B cell (primary cell): ENCODE data around the gene RNF19B. TPM values are rescaled to one million over a fixed set of nuclear protein-coding genes. Genes with fewer than 3 reads are reported as not detected.
A peak's percentile ranks its signal among the peaks of the same experiment; 100 is the strongest.

Experiments used
- ATAC-seq: fragments of 200-7000 bp; cut with Tn5 transposase; one replicate; pipeline ENCODE4 v1.10.0; 2021; ENCODE audit warnings: low read depth, mild to moderate bottlenecking, moderate number of reproducible peaks, moderate library complexity
- CTCF ChIA-PET: fragments of 350-600 bp; sonication (Branson Sonifier 250); formaldehyde crosslinking; loops from one replicate; lab custom pipeline; 2021; ENCODE audit warnings: antibody characterized with exemption, inconsistent platforms; lab: Charles Lee
- POLR2A ChIA-PET: fragments of 350-600 bp; sonication (Branson Sonifier 250); formaldehyde crosslinking; loops from one replicate; lab custom pipeline; 2021; ENCODE audit warnings: antibody characterized with exemption; lab: Charles Lee
- DNase-seq: peaks from one replicate; pipeline ENCODE4 v3.0.0; 2013
- H2AFZ ChIP-seq: 2 replicates; pipeline ENCODE4 v1.6.1; 2012; ENCODE audit warnings: mild to moderate bottlenecking, low read depth, low read length; ENCODE audit not compliant: insufficient read depth, poor library complexity, severe bottlenecking
- H3K27ac ChIP-seq, 2 donors: 1 replicate in 1 of 2; 2 replicates in 1 of 2; pipeline ENCODE4 v1.5.1; 2012 to 2013; ENCODE audit warnings: low read length in 2 of 2, mild to moderate bottlenecking in 2 of 2, moderate library complexity in 1 of 2
- H3K27me3 ChIP-seq, 4 experiments: fragments of 200-600 bp in 1 of 4; sonication (generic) in 1 of 4; replicated peaks in 1 of 4; 1 replicate in 2 of 4; 2 replicates in 2 of 4; pipeline versions ENCODE4 v1.6.1 to v1.7.0; 2013 to 2016; ENCODE audit warnings: low read length in 3 of 4, mild to moderate bottlenecking in 2 of 4, mixed read lengths in 1 of 4, moderate library complexity in 1 of 4; ENCODE audit not compliant: insufficient read depth in 4 of 4, control insufficient read depth in 3 of 4; ENCODE audit errors: control extremely low read depth in 1 of 4
- H3K36me3 ChIP-seq, 2 experiments: replicated peaks in 1 of 2; 1 replicate in 1 of 2; 2 replicates in 1 of 2; pipeline versions ENCODE4 v1.6.1 to v1.7.1; 2013; ENCODE audit warnings: low read length in 1 of 2; ENCODE audit not compliant: insufficient read depth in 2 of 2, control insufficient read depth in 1 of 2; ENCODE audit errors: control extremely low read depth in 1 of 2, extremely low read depth in 1 of 2
- H3K4me1 ChIP-seq, 2 donors: fragments of 200-600 bp in 1 of 2; sonication (generic) in 1 of 2; 1 replicate in 1 of 2; 2 replicates in 1 of 2; pipeline versions ENCODE4 v1.5.1 to v1.6.1; 2013 to 2017; ENCODE audit warnings: low read length in 2 of 2; ENCODE audit not compliant: control insufficient read depth in 2 of 2, insufficient read depth in 2 of 2
- H3K4me2 ChIP-seq: replicated peaks from 2 replicates; pipeline ENCODE3; 2012; ENCODE audit warnings: mild to moderate bottlenecking, low read depth, low read length; ENCODE audit not compliant: poor library complexity, severe bottlenecking
- H3K4me3 ChIP-seq, 5 experiments: fragments of 200-600 bp in 1 of 5; sonication (generic) in 1 of 5; 1 replicate in 3 of 5; 2 replicates in 2 of 5; pipeline versions ENCODE4 v1.5.1 to v1.7.0; 2011 to 2016; ENCODE audit warnings: low read length in 4 of 5, mild to moderate bottlenecking in 4 of 5, low read depth in 2 of 5, control low read depth in 1 of 5, moderate library complexity in 1 of 5; ENCODE audit not compliant: insufficient read depth in 1 of 5; ENCODE audit errors: control extremely low read depth in 1 of 5, extremely low read depth in 1 of 5
- H3K79me2 ChIP-seq: fragments of 200-600 bp; sonication (generic); one replicate; pipeline ENCODE4 v1.6.0; 2016; ENCODE audit warnings: low read length; ENCODE audit not compliant: control insufficient read depth, insufficient read depth
- H3K9ac ChIP-seq: fragments of 200-600 bp; sonication (generic); 2 replicates; pipeline ENCODE4 v1.6.1; 2017; ENCODE audit warnings: mild to moderate bottlenecking, low read length, moderate library complexity
- H3K9me3 ChIP-seq, 3 donors: one replicate each; pipeline versions ENCODE4 v1.6.1 to v1.7.1; 2013; ENCODE audit warnings: low read length in 2 of 3; ENCODE audit not compliant: control insufficient read depth in 2 of 3, insufficient read depth in 1 of 3; ENCODE audit errors: control extremely low read depth in 1 of 3
- H4K20me1 ChIP-seq: 2 replicates; pipeline ENCODE4 v1.6.0; 2012; ENCODE audit warnings: mild to moderate bottlenecking, low read length; ENCODE audit not compliant: insufficient read depth, control insufficient read depth, poor library complexity, severe bottlenecking
- H3K27ac Mint-ChIP-seq: one replicate; pipeline ENCODE4 v1.8.0; 2021; ENCODE audit warnings: mixed read lengths
- H3K27me3 Mint-ChIP-seq: one replicate; pipeline ENCODE4 v1.8.0; 2021; ENCODE audit warnings: mixed read lengths
- H3K4me1 Mint-ChIP-seq: one replicate; pipeline ENCODE4 v1.8.0; 2021; ENCODE audit warnings: mixed read lengths
- H3K4me3 Mint-ChIP-seq: one replicate; pipeline ENCODE4 v1.8.0; 2021; ENCODE audit warnings: mixed read lengths
- H3K9me3 Mint-ChIP-seq: one replicate; pipeline ENCODE4 v1.8.0; 2022; ENCODE audit warnings: mixed read lengths; ENCODE audit not compliant: insufficient read depth
- EZH2 ChIP-seq: IDR thresholded peaks from 2 replicates; pipeline ENCODE4 v1.6.1; 2012; ENCODE audit warnings: borderline replicate concordance, low read depth, mild to moderate bottlenecking, moderate library complexity, low read length; ENCODE audit not compliant: insufficient read depth, poor library complexity, severe bottlenecking
- WGBS: methylation state at CpG from one replicate; pipeline ENCODE4 v1.1.5; 2013; ENCODE audit warnings: missing lambda C conversion rate; ENCODE audit not compliant: insufficient coverage; 5-methylcytosine and 5-hydroxymethylcytosine counted together
- intact Hi-C: fragments of 100-400 bp; cut with micrococcal nuclease; formaldehyde crosslinking; loops from one replicate; pipeline ENCODE4 v1.10.0; 2022
- polyA plus RNA-seq: library from polyadenylated mRNA; depleted of rRNA; stranded (reverse); fragments of >200 nt; gene quantifications from 2 replicates; pipeline ENCODE4 v1.2.3, GENCODE V29; 2012
- total RNA-seq, 2 donors: library from RNA; stranded (reverse); fragments of 120-200 nt in 1 of 2; gene quantifications; 1 replicate in 1 of 2; 2 replicates in 1 of 2; pipeline versions ENCODE4 v1.2.3 to v1.2.4, GENCODE V29; 2013 to 2022
- TF ChIP-seq, protein P1 (sequence below): fragments of 200-600 bp; IDR thresholded peaks from one replicate; pipeline ENCODE4 v1.8.0; 2022; ENCODE audit warnings: antibody characterized with exemption, mild to moderate bottlenecking

The RNF19B gene
- total and polyA plus RNA-seq, 2 donors (not counting 1 experiment from before 2014, with no cell fraction given), result 29.9 to 40.3 TPM

DNA sequence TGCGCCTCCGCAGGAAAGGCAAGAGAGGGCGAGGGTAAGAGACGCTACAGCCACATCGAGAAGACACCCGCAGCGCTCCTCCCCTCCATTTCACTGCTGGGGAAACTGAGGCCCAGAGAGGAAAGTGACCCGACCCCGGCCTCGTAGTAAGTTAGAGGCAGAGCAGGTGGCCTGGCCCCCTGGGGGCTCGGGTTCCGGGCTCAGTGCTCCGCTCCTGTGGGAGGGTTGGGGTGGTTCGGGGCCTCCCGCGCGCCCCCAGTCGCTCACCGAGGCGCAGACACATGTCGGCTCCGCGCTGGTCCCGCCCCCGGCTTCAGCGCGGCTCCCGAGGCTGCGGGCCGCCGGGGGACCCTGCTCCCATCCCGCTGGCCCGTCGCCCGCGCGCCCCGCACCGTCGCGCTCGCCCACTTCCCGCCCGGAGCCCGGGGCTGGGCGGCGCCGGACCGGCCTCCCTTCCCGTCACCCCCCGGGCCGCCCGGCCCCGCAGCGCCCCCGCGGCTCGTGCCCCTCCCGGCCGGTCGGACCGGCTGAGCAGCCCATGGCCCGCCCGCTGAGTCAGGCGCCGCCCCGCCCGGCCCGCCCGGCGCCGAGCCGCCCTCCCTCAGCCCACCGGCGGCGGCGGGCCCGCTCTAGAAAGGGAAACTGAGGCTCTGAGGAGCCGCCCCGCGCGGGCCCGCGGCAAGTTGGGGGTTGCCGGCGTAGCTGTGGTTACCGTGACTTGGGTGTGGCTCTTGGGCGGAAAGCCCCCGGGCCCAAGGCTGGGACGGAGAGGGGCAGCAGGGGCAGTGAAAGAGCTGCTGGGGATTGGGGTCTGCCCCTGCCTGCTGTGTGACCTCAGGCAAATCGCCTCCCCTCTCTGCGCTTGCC lies 63.4 kb downstream of the RNF19B start, which contains the start of gene TMEM54:
Gene TMEM54 (minus strand): TSS at position 434 of the 867 bp plus-strand sequence. CDS start 151 bp downstream, at position 283.
- no peaks in the 10 kb centered on the region for H3K79me2 ChIP-seq
- peak within 1 kb of the TSS; percentile 36 for H2AFZ ChIP-seq
- no peak within 1 kb of the TSS for H3K27ac ChIP-seq
- H3K4me1 Mint-ChIP-seq, result peaks cover 11% of the 10 kb centered on the region
- H3K4me1 ChIP-seq, result peaks cover 9 to 10% of the 10 kb centered on the region in 2 donors
- ChIA-PET CTCF (interaction anchor here (0.9 kb wide), 1 partner anchor 9 kb away, joined by 3 read pairs; no protein-coding TSS in a partner anchor), POLR2A (no interaction called here)
- no peaks in the 10 kb centered on the region for H3K9me3 Mint-ChIP-seq
- peaks cover 0 to 37% (median 15%) of the 10 kb centered on the region in 4 experiments for H3K27me3 ChIP-seq
- H3K9me3 ChIP-seq, result peaks cover 0 to 15% (median 0%) of the 10 kb centered on the region in 3 donors
- WGBS, result 2% methylated on average over 88 of the region's 92 CpGs
- intact Hi-C loops, result no loop called here
- DNase-seq, result peak; percentile 48
- TF ChIP-seq, protein P1, sequence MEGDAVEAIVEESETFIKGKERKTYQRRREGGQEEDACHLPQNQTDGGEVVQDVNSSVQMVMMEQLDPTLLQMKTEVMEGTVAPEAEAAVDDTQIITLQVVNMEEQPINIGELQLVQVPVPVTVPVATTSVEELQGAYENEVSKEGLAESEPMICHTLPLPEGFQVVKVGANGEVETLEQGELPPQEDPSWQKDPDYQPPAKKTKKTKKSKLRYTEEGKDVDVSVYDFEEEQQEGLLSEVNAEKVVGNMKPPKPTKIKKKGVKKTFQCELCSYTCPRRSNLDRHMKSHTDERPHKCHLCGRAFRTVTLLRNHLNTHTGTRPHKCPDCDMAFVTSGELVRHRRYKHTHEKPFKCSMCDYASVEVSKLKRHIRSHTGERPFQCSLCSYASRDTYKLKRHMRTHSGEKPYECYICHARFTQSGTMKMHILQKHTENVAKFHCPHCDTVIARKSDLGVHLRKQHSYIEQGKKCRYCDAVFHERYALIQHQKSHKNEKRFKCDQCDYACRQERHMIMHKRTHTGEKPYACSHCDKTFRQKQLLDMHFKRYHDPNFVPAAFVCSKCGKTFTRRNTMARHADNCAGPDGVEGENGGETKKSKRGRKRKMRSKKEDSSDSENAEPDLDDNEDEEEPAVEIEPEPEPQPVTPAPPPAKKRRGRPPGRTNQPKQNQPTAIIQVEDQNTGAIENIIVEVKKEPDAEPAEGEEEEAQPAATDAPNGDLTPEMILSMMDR, result no peak
- TF ChIP-seq EZH2, result peak; percentile 61
- peak within 1 kb of the TSS; percentile 52 for H3K9ac ChIP-seq
- H3K4me3 Mint-ChIP-seq, result peak within 1 kb of the TSS; percentile 76
- peak; percentile 44 for ATAC-seq
- H4K20me1 ChIP-seq, result no peaks in the 10 kb centered on the region
- no peak within 1 kb of the TSS for H3K27ac Mint-ChIP-seq
- H3K4me2 ChIP-seq, result peak within 1 kb of the TSS; percentile 85
- H3K4me3 ChIP-seq, result peak within 1 kb of the TSS in 4 of 5 experiments; percentile 24 to 54 (median 40)
- peaks cover 39% of the 10 kb centered on the region for H3K27me3 Mint-ChIP-seq
- no peaks in the 10 kb centered on the region for H3K36me3 ChIP-seq
